GM19239 (cell line): ENCODE data around the gene PITX2.
A peak's percentile ranks its signal among the peaks of the same experiment; 100 is the strongest.

Experiments
- DNase-seq: peaks from one replicate; pipeline ENCODE4 v3.0.0; 2011; ENCODE audit warnings: low spot score; ENCODE audit not compliant: insufficient read length
- FAIRE-seq: peaks from 2 replicates; lab custom pipeline; 2011; peaks lifted over from hg19 to GRCh38; lab: Jason Lieb, UNC

The PITX2 gene

GRCh38 chr4:110624904-110625494 lies 2.1 kb upstream of the PITX2 start:
- FAIRE-seq (no peak), DNase-seq (no peak)

GRCh38 chr4:110624398-110624780 lies 1.5 kb upstream of the PITX2 start:
- FAIRE-seq = no peak
- DNase-seq = no peak

- DNase-seq (no peak), FAIRE-seq (no peak)
These were observed 981 bp upstream of the PITX2 start for GRCh38 chr4:110623718-110624397.

- FAIRE-seq = no peak
- DNase-seq = no peak
These were observed 782 bp downstream of the PITX2 start for GRCh38 chr4:110621839-110622751.

- FAIRE-seq = no peak
- DNase-seq = no peak
These were observed 1.5 kb downstream of the PITX2 start for GRCh38 chr4:110621328-110621812.

- DNase-seq (no peak), FAIRE-seq (no peak)
These were observed 2.1 kb downstream of the PITX2 start for GRCh38 chr4:110620691-110621327.

GRCh38 chr4:110620322-110620690 lies 2.6 kb downstream of the PITX2 start:
- DNase-seq (no peak), FAIRE-seq (no peak)

GRCh38 chr4:110619463-110620247 lies 3.2 kb downstream of the PITX2 start:
- no peak for DNase-seq
- FAIRE-seq = peak; percentile 45

- DNase-seq (no peak), FAIRE-seq (no peak)
These were observed 4.1 kb downstream of the PITX2 start for GRCh38 chr4:110618581-110619462.

- DNase-seq (no peak), FAIRE-seq (no peak)
These were observed 5.0 kb downstream of the PITX2 start for GRCh38 chr4:110617646-110618580.

GRCh38 chr4:110617075-110617640 lies 5.7 kb downstream of the PITX2 start:
- DNase-seq (no peak), FAIRE-seq (no peak)

GRCh38 chr4:110616238-110617074 lies 6.4 kb downstream of the PITX2 start:
- FAIRE-seq (peak; percentile 40), DNase-seq (no peak)

GRCh38 chr4:110615353-110616237 lies 7.3 kb downstream of the PITX2 start:
- FAIRE-seq (no peak), DNase-seq (no peak)

- FAIRE-seq = no peak
- no peak for DNase-seq
These were observed 7.9 kb downstream of the PITX2 start for GRCh38 chr4:110614976-110615352.

- FAIRE-seq (no peak), DNase-seq (no peak)
These were observed 8.5 kb downstream of the PITX2 start for GRCh38 chr4:110614173-110614963.
